Mesothelial cell of epicardium (in vitro differentiated cells): ENCODE data around the gene SELE. TPM values are rescaled to one million over a fixed set of nuclear protein-coding genes. Genes with fewer than 3 reads are reported as not detected.

Experiments
- DNase-seq, 2 experiments: peaks; one replicate each; pipeline ENCODE4 v3.0.0; 2021; ENCODE audit warnings: low spot score in 2 of 2; ENCODE audit not compliant: unreplicated experiment in 2 of 2
- H3K27ac Mint-ChIP-seq: 2 replicates; pipeline ENCODE4 v1.8.0; 2021; ENCODE audit warnings: mixed read lengths
- H3K27me3 Mint-ChIP-seq: 2 replicates; pipeline ENCODE4 v1.8.0; 2021; ENCODE audit warnings: low read depth, mixed read lengths
- H3K36me3 Mint-ChIP-seq: 2 replicates; pipeline ENCODE4 v1.8.0; 2021; ENCODE audit warnings: mixed read lengths
- H3K4me1 Mint-ChIP-seq: 2 replicates; pipeline ENCODE4 v1.8.0; 2021; ENCODE audit warnings: mixed read lengths
- H3K4me3 Mint-ChIP-seq: 2 replicates; pipeline ENCODE4 v1.8.0; 2021; ENCODE audit warnings: mild to moderate bottlenecking, moderate library complexity, mixed read lengths
- H3K9me3 Mint-ChIP-seq: 2 replicates; pipeline ENCODE4 v1.8.0; 2021; ENCODE audit warnings: mixed read lengths
- CTCF ChIP-seq: fragments of 200-600 bp; sonication (generic); IDR thresholded peaks from one replicate; pipeline ENCODE4 v1.5.0; 2021; ENCODE audit warnings: antibody characterized with exemption; ENCODE audit not compliant: unreplicated experiment
- total RNA-seq: library from RNA; stranded (reverse); gene quantifications from 3 replicates; pipeline ENCODE4 v1.2.1, GENCODE V29; 2021

SELE gene
- total RNA-seq, 1 donor from 2014 or later = 1.3 TPM

GRCh38 chr1:169750041-169750440 lies 16.2 kb upstream of the SELE start:
- no peak for TF ChIP-seq CTCF
- no peak for DNase-seq
- no peak overlapping the region for H3K27ac Mint-ChIP-seq
- H3K36me3 Mint-ChIP-seq = no peaks in the 10 kb centered on the region
- H3K27me3 Mint-ChIP-seq = no peaks in the 10 kb centered on the region
- H3K4me3 Mint-ChIP-seq = no peak overlapping the region
- peaks cover 41% of the 10 kb centered on the region for H3K4me1 Mint-ChIP-seq
- no peaks in the 10 kb centered on the region for H3K9me3 Mint-ChIP-seq

- no peak for DNase-seq
- H3K9me3 Mint-ChIP-seq = peaks cover 12% of the 10 kb centered on the region
- no peak overlapping the region for H3K4me3 Mint-ChIP-seq
- peaks cover 7% of the 10 kb centered on the region for H3K36me3 Mint-ChIP-seq
- TF ChIP-seq CTCF = no peak
- peak overlapping the region; percentile 84 for H3K27ac Mint-ChIP-seq
- H3K4me1 Mint-ChIP-seq = peaks cover 53% of the 10 kb centered on the region
- H3K27me3 Mint-ChIP-seq = no peaks in the 10 kb centered on the region
Observed at GRCh38 chr1:169746550-169746949, 12.7 kb upstream of the SELE start.

- no peak for DNase-seq
Observed at GRCh38 chr1:169745015-169745861, 11.4 kb upstream of the SELE start.

GRCh38 chr1:169741666-169742394 lies 8.0 kb upstream of the SELE start:
- H3K27ac Mint-ChIP-seq = peak overlapping the region; percentile 96
- H3K36me3 Mint-ChIP-seq = peaks cover 7% of the 10 kb centered on the region
- peaks cover 53% of the 10 kb centered on the region for H3K4me1 Mint-ChIP-seq
- peak in 1 of 2 experiments; percentile 41 for DNase-seq
- peaks cover 12% of the 10 kb centered on the region for H3K9me3 Mint-ChIP-seq
- no peak for TF ChIP-seq CTCF
- H3K4me3 Mint-ChIP-seq = peak overlapping the region; percentile 13
- H3K27me3 Mint-ChIP-seq = no peaks in the 10 kb centered on the region

More at GRCh38 chr1:169745015-169745861, 11.4 kb upstream of the SELE start:
- peaks cover 12% of the 10 kb centered on the region for H3K9me3 Mint-ChIP-seq
- peaks cover 59% of the 10 kb centered on the region for H3K4me1 Mint-ChIP-seq
- H3K4me3 Mint-ChIP-seq = no peak overlapping the region
- H3K27ac Mint-ChIP-seq = peak overlapping the region; percentile 84
- H3K27me3 Mint-ChIP-seq = no peaks in the 10 kb centered on the region
- TF ChIP-seq CTCF = no peak
- peaks cover 7% of the 10 kb centered on the region for H3K36me3 Mint-ChIP-seq

- H3K4me3 Mint-ChIP-seq = no peak overlapping the region
- peaks cover 37% of the 10 kb centered on the region for H3K4me1 Mint-ChIP-seq
- peaks cover 7% of the 10 kb centered on the region for H3K36me3 Mint-ChIP-seq
- H3K9me3 Mint-ChIP-seq = peaks cover 12% of the 10 kb centered on the region
- peak overlapping the region; percentile 74 for H3K27ac Mint-ChIP-seq
- H3K27me3 Mint-ChIP-seq = no peaks in the 10 kb centered on the region
- TF ChIP-seq CTCF = no peak
- no peak for DNase-seq
Observed at GRCh38 chr1:169739980-169740379, 6.1 kb upstream of the SELE start.
